ENCODE data around the gene MRPL32.

DNA sequence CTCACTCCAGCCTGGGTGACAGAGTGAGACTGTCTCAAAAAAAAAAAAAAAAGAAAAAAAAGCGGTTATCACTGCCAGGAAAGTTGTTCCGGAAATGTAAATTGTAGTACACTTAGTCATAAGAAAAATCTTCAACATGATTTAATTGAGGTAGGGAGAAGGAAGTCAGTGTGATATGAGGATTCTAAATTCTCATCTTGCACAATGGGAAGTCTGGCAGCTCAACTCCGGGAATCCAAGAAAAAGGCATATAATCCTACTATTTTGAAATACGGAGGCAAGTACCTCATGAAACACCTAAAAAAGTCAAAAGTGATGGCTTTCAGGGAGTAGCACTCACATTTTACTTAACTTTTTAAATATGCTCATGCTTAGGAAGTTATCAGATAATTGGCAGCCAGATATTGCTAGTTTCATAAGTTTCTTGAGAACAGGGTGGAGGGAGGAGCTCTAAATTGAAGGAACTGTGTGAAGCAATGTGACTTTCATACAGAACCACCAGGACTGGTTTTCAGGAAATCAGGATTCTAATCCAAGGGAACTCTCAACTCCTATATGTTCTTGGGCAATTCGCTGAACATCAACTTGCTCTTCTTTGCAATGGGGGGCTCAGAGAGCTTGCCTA, 17.6 kb upstream of the MRPL32 start:
- TF ChIP-seq, protein P1, sequence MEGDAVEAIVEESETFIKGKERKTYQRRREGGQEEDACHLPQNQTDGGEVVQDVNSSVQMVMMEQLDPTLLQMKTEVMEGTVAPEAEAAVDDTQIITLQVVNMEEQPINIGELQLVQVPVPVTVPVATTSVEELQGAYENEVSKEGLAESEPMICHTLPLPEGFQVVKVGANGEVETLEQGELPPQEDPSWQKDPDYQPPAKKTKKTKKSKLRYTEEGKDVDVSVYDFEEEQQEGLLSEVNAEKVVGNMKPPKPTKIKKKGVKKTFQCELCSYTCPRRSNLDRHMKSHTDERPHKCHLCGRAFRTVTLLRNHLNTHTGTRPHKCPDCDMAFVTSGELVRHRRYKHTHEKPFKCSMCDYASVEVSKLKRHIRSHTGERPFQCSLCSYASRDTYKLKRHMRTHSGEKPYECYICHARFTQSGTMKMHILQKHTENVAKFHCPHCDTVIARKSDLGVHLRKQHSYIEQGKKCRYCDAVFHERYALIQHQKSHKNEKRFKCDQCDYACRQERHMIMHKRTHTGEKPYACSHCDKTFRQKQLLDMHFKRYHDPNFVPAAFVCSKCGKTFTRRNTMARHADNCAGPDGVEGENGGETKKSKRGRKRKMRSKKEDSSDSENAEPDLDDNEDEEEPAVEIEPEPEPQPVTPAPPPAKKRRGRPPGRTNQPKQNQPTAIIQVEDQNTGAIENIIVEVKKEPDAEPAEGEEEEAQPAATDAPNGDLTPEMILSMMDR (IDR thresholded peaks at IDR 0.05) = no peak
- no peak for TF ChIP-seq POLR2A (IDR thresholded peaks at IDR 0.05)

Measured in body of pancreas (tissue), 4 donors.